Limb (tissue), 2 donors: ENCODE data around the gene CNFN.
A peak's percentile ranks its signal among the peaks of the same experiment; 100 is the strongest.

Experiments used
- DNase-seq, 2 donors: peaks; one replicate each; pipeline ENCODE4 v3.0.0-alpha.2; 2016; ENCODE audit errors: extremely low spot score in 2 of 2

The CNFN gene

GRCh38 chr19:42389899-42390298, at the start of gene CNFN:
CNFN (minus strand) TSS chr19:42390297; CDS start chr19:42389037, 1,260 bp downstream.
- no peak for DNase-seq

DNA sequence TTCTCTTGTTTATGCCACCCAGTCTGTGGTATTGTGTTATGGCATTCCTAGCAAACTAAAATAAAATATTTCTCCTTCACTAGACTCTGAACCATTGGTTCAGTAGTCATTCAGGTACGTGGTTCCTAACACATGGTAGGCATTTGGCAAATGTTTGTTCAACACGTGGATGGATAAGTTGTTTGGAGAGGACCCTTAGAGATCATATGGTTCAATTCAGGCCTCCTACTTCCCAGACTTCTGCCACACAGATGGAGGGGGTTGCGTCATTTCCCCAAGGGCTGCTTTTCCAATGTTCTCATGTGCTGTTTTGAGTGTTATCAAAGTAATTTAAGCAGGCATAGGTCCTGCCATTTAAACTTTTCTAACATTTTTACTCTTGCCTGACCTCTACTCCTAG, 45.9 kb upstream of the CNFN start:
- DNase-seq, result no peak

- no peak for DNase-seq
These were observed 45.2 kb upstream of the CNFN start for GRCh38 chr19:42435316-42435715.

- DNase-seq, result peak; percentile 24 to 60
These were observed 43.6 kb upstream of the CNFN start for GRCh38 chr19:42433503-42434260.

DNA sequence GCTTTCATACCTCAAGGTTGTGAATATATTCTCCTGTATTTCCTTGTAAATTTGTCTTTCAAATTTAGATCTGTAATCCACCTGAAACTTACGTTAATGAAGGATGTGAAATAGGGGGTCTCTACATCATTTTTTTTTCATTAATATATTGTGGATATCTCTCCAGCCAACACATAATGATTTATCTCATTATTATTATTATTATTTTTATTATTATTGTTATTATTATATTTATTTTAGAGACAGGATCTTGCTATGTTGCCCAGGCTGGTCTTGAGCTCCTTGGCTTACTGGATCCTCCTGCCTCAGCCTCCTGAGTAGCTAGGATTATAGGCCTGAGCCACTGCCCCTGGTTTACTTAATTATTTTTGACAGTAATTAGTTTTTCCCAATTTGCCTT, 41.4 kb upstream of the CNFN start:
- no peak for DNase-seq

- no peak for DNase-seq
These were observed 38.6 kb upstream of the CNFN start for GRCh38 chr19:42428676-42429075.

DNA sequence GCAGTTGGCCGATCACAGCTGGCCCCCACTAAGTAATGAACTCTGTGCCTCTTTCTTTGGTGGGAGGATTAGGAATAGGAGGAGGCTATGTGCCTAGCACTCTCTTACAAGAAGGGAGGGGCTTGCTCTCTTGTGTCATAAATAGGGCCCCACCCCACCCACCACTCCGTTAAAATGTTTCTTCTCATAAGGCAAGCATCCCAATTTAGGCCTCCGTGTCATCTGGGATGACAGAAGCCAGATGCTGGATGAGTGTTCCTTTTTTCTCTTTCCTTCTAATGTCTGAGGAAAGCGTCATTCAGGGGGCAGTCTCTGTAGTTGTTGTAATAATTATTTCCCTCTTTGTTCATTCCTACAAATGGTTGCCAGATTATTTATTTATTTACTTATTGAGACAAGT, 37.2 kb upstream of the CNFN start, which contains the start of gene LIPE:
LIPE (minus strand) TSS at position 76 of the 400 bp plus-strand sequence. CDS start 239 bp downstream, outside the sequence.
- DNase-seq, result peak in 1 of 2 donors; percentile 15

DNA sequence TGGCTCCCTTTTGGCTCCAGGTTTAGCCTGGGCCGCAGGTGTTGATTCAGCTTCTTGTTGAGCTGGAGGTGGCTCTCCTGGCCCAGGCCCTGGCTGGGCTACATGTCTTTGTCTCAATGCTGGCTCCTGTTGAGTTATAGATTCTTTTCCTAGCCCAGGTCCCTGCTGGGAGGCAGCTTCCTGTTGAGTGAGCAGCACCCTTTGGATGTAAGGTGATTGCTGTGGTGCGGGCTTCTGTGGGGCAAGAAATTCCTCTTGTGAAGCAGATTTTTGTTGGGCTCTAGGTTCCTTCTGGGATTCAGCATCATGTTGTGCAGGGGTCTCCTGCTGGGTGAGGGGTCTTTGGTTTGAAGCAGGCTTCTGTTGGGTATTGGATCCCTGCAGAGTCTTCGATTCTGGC, 36.5 kb upstream of the CNFN start:
- DNase-seq, result no peak

DNA sequence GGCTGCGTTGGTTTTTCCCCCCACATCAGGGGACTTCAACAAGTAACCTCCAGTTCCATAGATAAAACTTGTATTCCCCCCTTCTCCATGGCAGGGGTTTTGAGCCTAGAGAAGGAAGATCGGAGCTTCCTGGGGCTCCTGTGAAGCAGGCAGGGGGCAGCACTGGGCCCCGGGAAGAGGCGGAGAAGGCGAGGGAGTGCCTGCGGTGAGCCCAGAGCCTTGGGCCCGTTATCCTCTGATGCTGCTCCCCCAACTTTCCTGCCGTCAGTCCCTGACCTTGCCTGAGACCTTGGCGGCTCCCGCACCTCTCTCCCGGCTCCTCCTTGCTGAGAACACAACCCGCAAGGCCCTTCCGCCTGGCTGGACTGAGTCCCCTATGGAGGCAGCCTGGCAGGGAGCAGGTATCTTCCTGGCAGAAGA, 34.6 kb upstream of the CNFN start:
- DNase-seq, result no peak

GRCh38 chr19:42424345-42424707, 34.2 kb upstream of the CNFN start:
- no peak for DNase-seq

DNA sequence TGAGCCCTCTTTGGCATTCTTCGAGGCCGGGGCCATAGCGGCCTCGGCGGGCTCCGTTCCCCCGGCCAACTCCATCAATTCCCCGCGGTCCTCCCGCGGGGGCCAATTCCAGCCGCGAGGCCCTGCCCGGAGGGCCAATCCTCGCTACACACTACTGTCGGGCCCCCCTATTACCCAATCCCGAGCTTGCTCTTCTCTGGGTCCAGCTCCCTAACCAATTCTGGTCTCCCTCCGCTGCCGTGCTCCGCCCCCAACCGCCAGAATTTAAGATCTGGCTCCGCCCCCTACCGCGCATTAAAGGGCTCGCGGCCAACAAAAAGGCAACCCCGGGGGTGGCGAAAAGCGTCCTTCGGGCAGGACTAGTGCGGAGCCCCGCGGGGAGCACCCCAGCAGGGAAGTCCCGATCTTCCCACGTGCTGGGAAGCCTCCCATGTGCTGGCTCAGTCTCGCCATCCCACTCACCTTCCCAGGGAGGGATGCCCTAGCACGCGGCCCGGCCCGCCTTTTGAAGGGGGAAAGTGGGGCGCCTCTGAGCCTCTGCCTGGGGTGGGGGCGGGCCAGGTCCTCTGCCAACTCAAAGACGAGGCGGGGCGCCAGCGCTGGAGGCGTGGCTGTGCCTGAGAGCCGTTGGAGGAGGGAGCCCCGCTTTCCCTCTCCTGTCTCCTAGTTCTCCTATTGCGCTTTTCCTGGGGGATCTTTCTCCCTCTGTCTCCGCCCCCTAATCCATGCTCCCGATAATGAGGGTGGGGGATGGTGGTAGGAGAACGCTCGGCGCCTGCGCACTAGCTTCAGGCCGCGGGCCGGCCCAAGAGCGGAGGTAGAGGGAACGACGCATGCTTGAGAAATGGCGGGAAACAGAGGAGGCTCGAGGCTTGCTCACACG, 33.6 kb upstream of the CNFN start:
- peak; percentile 88 to 93 for DNase-seq

GRCh38 chr19:42422901-42423461, 32.9 kb upstream of the CNFN start:
- peak; percentile 19 to 84 for DNase-seq

DNA sequence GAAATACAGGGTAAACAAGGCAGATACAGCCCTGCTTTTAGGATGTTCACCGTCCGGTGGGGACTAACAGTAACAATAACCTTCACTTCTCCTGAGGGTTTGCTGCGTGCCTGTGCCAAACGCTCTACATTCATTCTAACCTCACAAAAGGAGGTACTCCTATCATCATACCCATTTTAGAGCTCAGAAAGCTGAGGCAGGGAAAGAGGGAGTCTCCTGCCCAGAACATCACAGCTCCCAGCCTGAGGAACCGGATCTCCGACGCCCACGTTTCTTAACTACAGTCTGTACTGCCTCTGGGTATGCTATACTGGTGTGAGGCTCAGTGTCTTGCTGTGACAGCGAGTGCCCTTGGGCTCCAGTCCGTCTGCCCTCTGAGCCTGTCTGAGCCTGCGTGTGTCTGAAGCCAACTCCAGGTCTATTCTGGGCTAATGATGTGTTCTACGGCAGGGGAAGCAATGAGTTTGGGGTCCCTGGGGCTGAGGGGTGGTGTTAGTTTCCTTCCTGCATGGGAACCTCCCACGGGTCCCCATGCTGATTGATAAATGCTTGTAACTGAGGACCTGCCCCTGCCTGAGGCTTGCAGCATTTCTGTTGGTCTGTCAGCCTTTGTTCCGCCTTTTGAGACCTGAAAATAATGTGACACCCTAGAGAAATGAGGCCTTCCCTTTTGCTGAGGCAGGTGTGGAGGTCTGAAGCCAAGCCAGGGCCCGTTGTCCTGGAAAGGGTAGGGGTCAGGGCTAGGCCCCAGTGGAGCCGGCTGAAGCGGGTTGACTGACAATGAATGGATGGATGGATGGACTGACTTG, 32.2 kb upstream of the CNFN start:
- DNase-seq, result no peak

DNA sequence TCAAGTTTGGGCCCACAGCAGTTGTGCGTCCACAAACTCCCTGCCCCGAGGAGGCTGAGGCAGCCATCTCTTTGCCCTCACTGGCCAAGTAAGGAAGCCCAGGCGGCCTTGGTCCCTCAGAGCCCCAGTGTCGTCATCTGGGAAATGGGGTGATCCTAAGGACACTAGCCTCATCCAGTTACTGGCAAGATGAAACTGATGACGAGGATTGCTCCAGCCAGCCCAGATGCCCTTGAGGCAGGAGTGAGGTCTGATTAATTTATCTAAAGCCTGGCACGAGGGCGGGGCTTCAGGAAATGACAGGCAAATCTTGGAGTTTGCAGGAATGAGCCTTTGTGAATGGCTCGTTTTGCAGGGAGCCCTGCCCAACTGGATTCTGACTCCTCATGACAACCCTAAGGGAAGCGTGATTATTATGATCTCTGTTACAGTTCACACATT, 31.5 kb upstream of the CNFN start:
- DNase-seq, result no peak

- DNase-seq, result no peak
These were observed 31.0 kb upstream of the CNFN start for GRCh38 chr19:42421101-42421500.

- DNase-seq, result no peak
These were observed 30.0 kb upstream of the CNFN start for GRCh38 chr19:42420055-42420544.

- no peak for DNase-seq
These were observed 29.2 kb upstream of the CNFN start for GRCh38 chr19:42419309-42419708.

DNA sequence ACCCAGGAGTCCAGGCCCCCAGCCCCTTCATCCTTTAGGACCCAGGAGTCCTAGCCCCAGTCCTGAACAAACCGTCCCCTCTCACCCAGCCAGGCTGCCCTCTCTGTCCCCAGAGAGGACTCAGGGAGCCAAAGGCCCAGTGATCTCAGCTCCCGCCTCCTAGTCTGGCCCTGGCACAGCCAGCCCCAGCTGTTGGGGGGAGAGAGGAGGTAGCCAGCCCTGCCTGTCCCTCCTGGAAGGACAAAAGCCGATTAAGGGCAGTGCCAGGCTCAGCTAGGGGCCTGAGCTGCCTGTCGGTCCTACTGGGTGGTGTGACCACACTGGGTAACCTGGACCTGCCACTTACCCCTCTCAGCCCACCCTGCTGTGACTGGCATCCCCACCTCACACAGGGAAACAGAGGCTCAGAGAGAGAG, 22.6 kb upstream of the CNFN start:
- DNase-seq, result no peak

DNA sequence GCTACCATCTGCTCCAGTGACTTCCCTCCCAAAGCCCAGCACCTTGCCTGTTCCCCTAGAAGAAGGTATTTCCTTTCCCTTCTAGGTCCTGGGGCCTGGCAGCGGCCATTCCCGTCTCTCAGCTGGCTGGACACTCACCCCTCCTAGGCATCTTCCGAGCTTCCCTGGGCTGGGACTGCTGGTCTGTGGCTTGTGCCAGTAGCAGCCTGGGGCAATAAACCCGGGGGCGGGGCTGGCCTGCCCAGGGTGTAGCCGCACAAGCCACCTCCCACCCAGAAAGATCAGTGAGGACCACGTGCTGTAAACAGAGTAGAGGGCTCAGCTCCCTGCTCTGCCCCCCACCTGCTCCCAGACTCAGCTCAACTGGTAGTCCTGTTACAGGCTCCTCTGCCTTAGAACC, 22.1 kb upstream of the CNFN start:
- no peak for DNase-seq

DNA sequence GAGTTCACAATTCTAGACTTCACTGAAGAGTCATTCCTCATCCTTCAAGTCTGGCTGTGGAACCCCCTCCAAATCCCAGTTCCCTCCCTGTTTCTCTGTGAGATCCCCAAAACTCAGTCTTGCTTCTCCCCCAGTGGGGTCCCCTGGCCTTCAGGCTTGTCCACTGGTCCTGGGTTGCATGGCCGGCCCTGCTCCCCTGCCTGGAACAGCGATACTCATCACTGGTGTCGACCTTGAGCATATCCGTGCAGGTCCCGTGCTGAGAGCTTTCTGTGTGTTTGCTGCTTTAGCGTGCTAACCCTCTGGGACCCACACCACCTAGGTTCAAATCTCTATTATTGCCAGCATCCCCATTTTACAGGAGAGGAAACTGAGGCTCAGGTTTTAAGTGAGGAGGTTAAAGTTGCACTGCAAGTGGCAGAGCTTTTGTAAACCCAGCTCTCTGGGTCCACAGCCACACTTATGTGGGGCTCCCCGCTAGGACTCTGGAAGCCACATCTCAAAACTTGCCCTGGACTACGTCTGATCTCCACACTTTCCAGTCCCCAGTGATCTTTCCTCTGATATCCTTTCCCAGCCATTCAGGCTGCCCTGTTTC, 21.6 kb upstream of the CNFN start:
- DNase-seq, result no peak

- no peak for DNase-seq
These were observed 20.3 kb upstream of the CNFN start for GRCh38 chr19:42410371-42410770.
